DMS 273 (cell line): Measurements from ENCODE around the gene TENT4A.

ENCODE experiments used
- DNase-seq: peaks from one replicate; lab custom pipeline; 2025; ENCODE audit not compliant: unreplicated experiment; lab: John Stamatoyannopoulos, UW

Gene TENT4A

GRCh38 chr5:6749026-6749716, 35.9 kb downstream of the TENT4A start:
- DNase-seq, result no peak

DNA sequence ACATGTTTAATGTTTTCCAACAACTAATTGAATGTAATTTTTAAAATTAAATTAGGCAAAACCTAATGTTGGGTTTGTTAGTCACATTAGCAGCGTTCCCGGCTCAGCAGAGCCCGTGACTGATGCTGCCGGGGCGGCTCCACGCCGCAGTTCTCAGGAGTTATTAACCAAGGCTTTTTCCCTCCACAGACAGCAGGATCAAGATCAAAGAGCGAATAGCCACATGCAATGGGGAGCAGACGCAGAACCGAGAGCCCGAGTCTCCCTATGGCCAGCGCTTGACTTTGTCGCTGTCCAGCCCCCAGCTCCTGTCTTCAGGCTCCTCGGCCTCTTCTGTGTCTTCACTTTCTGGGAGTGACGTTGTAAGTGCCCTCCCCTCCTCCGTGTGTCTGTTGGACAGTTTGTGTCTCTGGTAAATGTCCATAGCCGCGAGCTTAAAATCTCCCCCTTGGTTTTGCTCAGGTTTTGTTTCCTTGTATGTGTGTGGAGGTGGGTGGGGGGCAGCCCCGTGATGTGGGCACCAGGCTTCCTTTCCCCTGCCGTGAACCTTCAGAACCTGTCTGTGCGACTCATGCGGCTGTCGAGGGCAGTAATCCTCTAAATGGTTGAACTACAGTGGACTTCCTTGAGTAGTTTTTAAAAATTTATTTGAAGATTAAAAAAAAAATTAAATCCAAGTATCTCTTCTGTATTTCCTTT, 37.1 kb downstream of the TENT4A start:
- no peak for DNase-seq

DNA sequence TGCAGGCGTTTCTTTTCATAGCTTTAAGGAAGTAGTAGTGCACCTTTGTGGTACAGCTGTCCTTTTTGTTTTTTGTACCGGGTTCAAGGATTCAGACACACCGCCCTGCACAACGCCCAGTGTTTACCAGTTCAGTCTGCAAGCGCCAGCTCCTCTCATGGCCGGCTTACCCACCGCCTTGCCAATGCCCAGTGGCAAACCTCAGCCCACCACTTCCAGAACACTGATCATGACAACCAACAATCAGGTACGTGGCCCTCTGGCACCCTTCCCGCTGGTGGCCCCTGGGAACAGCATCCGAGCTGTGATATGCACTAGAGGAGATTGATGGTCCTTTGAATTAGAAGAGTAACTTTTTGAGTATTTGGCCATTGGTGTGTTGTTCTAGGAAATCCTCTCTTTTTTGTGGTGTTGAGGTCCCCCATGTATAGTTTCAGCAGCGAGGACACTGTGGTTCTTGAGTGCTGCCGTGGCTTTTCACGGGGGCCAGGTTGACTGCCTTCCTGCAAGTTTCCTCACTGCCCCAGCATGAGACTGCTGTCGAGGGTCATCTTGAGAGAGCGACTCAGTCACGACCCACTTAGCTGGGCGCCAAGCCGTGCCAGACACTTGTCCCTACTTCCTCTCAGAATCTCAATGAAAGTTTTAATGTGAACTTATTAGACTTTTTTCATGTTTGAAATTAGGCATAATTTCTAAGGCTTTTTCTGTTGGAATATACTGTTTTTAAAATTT, 37.9 kb downstream of the TENT4A start:
- no peak for DNase-seq

- no peak for DNase-seq
Observed at GRCh38 chr5:6752236-6752635, 39.0 kb downstream of the TENT4A start.

- no peak for DNase-seq
Observed at GRCh38 chr5:6752782-6753181, 39.5 kb downstream of the TENT4A start.

- DNase-seq, result no peak
Observed at GRCh38 chr5:6753851-6754250, 40.6 kb downstream of the TENT4A start.

- DNase-seq, result no peak
Observed at GRCh38 chr5:6754766-6755165, 41.5 kb downstream of the TENT4A start.

- no peak for DNase-seq
Observed at GRCh38 chr5:6755519-6755918, 42.3 kb downstream of the TENT4A start.

DNA sequence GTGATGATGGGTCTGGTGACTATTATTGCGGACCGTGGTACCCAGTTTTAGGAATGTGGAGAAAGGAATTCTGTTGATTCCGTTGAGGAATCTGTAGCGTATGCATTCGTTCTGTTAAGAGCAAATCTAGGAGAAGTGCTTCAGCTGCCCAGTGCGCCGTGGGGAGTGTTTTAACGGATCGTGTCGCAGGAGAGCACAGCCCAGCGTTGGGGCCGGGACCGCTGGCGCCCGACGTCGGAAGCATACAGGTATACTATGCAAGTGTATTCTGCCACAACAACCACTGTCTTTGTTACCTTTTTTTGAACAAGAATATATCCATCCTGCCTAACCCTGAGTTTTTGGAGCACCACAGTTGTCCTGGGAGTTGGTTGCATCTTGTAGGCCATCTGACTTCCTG, 42.7 kb downstream of the TENT4A start:
- DNase-seq, result no peak

DNA sequence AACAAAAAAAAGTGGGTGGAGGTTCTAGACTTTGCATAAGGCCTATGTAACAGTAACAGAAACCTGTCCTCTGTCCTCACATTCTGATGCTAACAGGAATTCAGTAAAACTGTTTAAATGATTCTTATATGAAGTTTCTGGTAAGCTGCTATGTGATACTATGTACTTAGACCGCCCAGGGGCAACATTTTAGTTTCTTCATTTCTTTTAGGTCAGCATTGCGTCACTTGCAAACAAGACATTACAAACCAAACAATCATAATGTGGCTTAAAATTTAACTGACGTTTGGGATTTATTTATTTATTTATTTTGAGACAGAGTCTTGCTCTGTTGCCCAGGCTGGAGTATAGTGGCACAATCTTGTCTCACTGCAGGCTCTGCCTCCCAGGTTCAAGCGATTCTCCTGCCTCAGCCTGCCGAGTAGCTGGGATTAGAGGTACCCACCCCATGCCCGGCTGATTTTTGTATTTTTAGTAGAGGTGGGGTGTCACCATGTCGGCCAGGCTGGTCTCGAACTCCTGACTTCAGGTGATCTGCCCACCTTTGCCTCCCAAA, 44.3 kb downstream of the TENT4A start:
- DNase-seq, result no peak

DNA sequence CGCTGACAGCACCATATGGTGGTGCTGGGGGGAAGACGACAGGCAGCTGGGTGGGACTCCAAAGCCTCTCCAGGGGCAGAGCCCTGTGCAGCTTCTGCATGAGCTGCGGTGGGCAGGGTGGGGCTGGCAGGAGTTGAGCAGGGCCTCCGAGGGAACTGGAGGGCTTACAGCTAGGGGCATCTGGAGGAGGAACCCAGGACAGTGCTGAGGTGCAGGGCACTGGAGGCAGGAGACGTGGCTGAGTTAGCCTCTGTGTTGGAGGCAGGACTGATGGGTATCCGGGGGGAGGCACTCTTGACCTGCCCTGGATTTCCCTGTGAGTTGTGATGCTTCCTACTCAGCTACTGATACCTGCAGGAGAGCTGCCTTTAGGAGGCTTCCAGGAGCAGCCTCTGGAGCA, 45.0 kb downstream of the TENT4A start:
- DNase-seq, result peak; percentile 42

DNA sequence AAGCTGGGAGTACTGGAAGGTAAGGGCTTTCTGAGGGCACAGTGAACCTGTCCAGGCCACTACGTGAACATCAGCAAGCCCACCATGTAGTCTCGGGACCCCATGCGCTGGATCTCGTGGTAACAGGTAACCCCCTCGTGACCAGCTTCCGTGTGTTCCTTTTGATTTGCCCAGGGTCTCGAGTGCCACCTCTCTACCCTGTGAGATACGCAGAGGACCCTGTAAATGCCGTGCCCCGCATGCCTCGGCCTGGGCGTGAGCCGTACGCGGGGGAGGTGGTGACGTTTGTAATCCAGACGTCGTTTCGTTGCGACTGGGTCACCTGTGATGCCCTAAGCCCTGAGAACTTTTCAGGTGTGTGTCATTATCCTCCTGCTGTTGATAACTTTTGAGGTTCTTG, 45.5 kb downstream of the TENT4A start:
- DNase-seq, result no peak

DNA sequence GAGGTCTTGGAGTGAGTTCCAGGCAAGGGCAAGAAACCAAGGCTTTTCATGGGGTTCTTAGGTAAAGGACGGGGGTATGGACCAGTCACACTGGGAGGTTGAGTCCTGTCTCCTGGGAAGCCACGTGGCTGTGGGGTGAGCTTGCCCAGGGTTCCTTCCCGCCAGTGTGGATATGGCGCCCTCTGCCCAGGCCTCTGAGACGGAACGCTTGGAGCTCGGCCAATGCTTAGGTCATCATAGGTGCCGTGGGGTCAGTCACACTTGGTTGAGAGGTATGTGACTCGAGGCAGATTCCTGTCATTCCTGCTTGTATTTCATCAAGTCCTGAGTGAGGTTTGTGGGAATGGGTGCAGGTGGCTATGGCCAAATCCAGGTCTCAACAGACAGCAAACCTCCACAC, 46.2 kb downstream of the TENT4A start:
- peak; percentile 49 for DNase-seq

GRCh38 chr5:6759983-6760382, 46.8 kb downstream of the TENT4A start:
- no peak for DNase-seq

- peak; percentile 29 for DNase-seq
Observed at GRCh38 chr5:6760686-6761085, 47.5 kb downstream of the TENT4A start.

DNA sequence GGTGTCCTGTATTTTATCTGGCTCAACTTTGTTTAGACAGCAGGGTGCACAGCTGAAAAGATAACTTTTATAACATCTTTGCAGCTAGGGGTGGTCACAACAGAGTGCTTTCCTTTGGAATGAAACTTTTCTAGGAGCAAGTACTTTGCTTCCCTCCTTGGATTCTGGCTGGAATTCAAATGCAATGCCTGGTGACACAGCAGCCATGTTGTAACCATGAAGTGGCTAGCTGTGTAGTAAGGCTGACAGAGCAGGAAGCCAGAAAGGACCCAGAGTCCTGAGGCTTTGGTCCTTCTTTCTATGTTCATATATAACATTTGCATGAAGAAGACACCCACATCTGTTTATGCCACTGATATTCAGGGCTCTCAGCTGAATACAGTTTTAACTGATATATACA, 48.1 kb downstream of the TENT4A start:
- DNase-seq, result no peak

DNA sequence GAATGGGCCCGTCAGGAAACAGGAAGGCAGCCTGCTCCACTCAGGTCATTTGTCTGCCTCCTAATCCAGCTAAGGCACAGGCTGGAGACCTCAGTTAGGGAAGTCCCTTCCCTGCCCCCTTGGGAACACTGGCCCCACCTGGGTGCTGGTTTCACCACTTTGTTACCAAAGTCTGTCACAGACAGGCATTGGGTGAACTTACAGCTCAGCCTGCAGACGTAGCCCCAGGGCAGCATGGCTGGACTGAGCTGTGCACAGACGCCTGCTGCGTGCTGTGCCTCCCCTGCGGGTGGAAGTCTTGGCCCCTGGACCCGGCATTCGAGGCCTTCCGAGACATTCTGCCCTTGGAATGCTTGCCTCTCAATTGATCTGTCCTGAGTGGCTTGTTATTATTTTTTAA, 48.9 kb downstream of the TENT4A start:
- DNase-seq, result no peak

DNA sequence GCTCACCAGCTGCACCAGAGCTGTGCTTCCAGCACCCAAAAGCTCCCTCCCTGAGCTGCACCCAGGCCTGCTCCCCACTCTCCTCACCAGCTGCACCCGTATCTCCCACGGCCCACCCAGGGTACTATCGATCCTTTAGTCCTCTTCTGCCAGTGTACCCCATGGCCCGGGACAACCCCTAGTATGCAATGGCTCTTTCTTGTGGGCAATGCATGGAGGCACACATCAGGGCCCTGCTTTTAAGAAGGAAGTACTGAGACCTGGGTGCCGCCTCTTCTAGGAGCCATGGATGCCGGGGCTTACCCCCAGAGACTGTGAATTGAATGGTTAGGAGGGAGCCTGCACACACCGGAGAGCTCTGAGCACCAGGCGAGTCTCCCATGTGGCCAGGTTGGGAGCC, 49.5 kb downstream of the TENT4A start:
- no peak for DNase-seq

GRCh38 chr5:6763191-6763590, 50.0 kb downstream of the TENT4A start:
- no peak for DNase-seq

GRCh38 chr5:6765612-6766525, 52.6 kb downstream of the TENT4A start:
- peak; percentile 95 for DNase-seq

- DNase-seq, result peak; percentile 88
Observed at GRCh38 chr5:6766604-6767093, 53.4 kb downstream of the TENT4A start.
